Left kidney (tissue), 2 donors: ENCODE measurements around the gene TMEM126B. TPM values are rescaled to one million over a fixed set of nuclear protein-coding genes. Genes with fewer than 3 reads are reported as not detected.
"Not testable (repeated sequence)": the region's sequence is repeated elsewhere in the genome, so short reads cannot be mapped to it uniquely, and the experiment has no call there.

Experiments
- DNase-seq: peaks from one replicate; pipeline ENCODE4 v3.0.0-alpha.2; 2013
- polyA plus RNA-seq: library from polyadenylated mRNA; unstranded; fragments of 120-200 nt; gene quantifications from one replicate; pipeline ENCODE4 v1.2.1, GENCODE V29; 2013; ENCODE audit not compliant: insufficient read length

The TMEM126B gene
- polyA plus RNA-seq, 1 donor: 69.7 TPM

GRCh38 chr11:85643191-85643614 lies 14.8 kb downstream of the TMEM126B start:
- DNase-seq: no peak

- no peak for DNase-seq
Measured at GRCh38 chr11:85647078-85647477, 18.7 kb downstream of the TMEM126B start.

- DNase-seq: peak; percentile 88
Measured at GRCh38 chr11:85647604-85648299, 19.4 kb downstream of the TMEM126B start, which contains the start of gene TMEM126A. Gene TMEM126A, plus strand, starts transcription at chr11:85647967. Its CDS starts 2,289 bp downstream, at chr11:85650256.

- no peak for DNase-seq
Measured at GRCh38 chr11:85651118-85651517, 22.7 kb downstream of the TMEM126B start.

- no peak for DNase-seq
Measured at GRCh38 chr11:85652786-85653447, 24.5 kb downstream of the TMEM126B start.

- DNase-seq: not testable (repeated sequence)
Measured at GRCh38 chr11:85654343-85654742, 25.9 kb downstream of the TMEM126B start.

- DNase-seq: no peak
Measured at GRCh38 chr11:85656777-85657176, 28.4 kb downstream of the TMEM126B start.

GRCh38 chr11:85658180-85658579 lies 29.8 kb downstream of the TMEM126B start:
- no peak for DNase-seq

- DNase-seq: no peak
Measured at GRCh38 chr11:85661972-85662664, 33.7 kb downstream of the TMEM126B start.

GRCh38 chr11:85663080-85663752 lies 34.8 kb downstream of the TMEM126B start:
- peak; percentile 12 for DNase-seq

GRCh38 chr11:85663753-85664614 lies 35.6 kb downstream of the TMEM126B start:
- DNase-seq: peak; percentile 78

GRCh38 chr11:85664615-85665481 lies 36.5 kb downstream of the TMEM126B start, which contains the start of gene CREBZF:
Gene CREBZF, minus strand, starts transcription at chr11:85665129. Its CDS starts 254 bp downstream, at chr11:85664875.
- DNase-seq: peak; percentile 96

GRCh38 chr11:85665733-85666132 lies 37.3 kb downstream of the TMEM126B start:
- DNase-seq: no peak

- DNase-seq: no peak
Measured at GRCh38 chr11:85666687-85667086, 38.3 kb downstream of the TMEM126B start.

- DNase-seq: no peak
Measured at GRCh38 chr11:85668157-85668556, 39.8 kb downstream of the TMEM126B start.

GRCh38 chr11:85670949-85671663 lies 42.7 kb downstream of the TMEM126B start:
- DNase-seq: not testable (repeated sequence)

- DNase-seq: no peak
Measured at GRCh38 chr11:85672105-85672902, 43.9 kb downstream of the TMEM126B start.

GRCh38 chr11:85673393-85673792 lies 45.0 kb downstream of the TMEM126B start:
- no peak for DNase-seq

- no peak for DNase-seq
Measured at GRCh38 chr11:85679576-85679975, 51.2 kb downstream of the TMEM126B start.
